K562 (cell line): ENCODE results near the gene ERCC1. TPM values are rescaled to one million over a fixed set of nuclear protein-coding genes. Genes with fewer than 3 reads are reported as not detected.
"Not testable (repeated sequence)": the region's sequence is repeated elsewhere in the genome, so short reads cannot be mapped to it uniquely, and the experiment has no call there.

ENCODE experiments used
- ATAC-seq: fragments of 200-7000 bp; cut with Tn5 transposase; 3 replicates; pipeline ENCODE4 v1.9.1; 2020; ENCODE audit warnings: moderate library complexity
- BruUV-seq: library from RNA; stranded (reverse); fragments of 400-500 nt; replicated peaks from 2 replicates; lab custom pipeline; 2021; lab: Mats Ljungman, UMichigan
- CTCF ChIA-PET: fragments of 300-600 bp; formaldehyde crosslinking; extraction: SDS; loops from one replicate; lab custom pipeline; 2021; ENCODE audit warnings: low intra/inter-chr PET ratio; lab: Yijun Ruan, JAX
- POLR2A ChIA-PET: fragments of 300-600, 350-650 bp; sonication (Branson Sonifier 250); formaldehyde crosslinking; extraction: SDS; loops from one replicate; lab custom pipeline; 2021; ENCODE audit warnings: antibody characterized with exemption, inconsistent platforms; lab: Yijun Ruan, JAX
- DNase-seq, 4 experiments: peaks; one replicate each; pipeline versions ENCODE4 v3.0.0 to v3.0.0-alpha.2; 2011 to 2018; ENCODE audit warnings: low spot score in 3 of 4, mixed read lengths in 3 of 4; ENCODE audit errors: extremely low read depth in 1 of 4
- FAIRE-seq: peaks from 2 replicates; lab custom pipeline; 2011; peaks lifted over from hg19 to GRCh38; lab: Jason Lieb, UNC
- H2AFZ ChIP-seq: 2 replicates; pipeline ENCODE4 v1.6.0; 2011; ENCODE audit warnings: low read depth, low read length, control low read depth, inconsistent platforms
- H3K27ac ChIP-seq: fragments of 200-600 bp; 3 replicates; pipeline ENCODE4 v1.8.0; 2011; ENCODE audit warnings: low read depth, mild to moderate bottlenecking, control low read depth, inconsistent platforms, low read length, moderate library complexity, mixed read lengths; ENCODE audit errors: extremely low read depth
- H3K27me3 ChIP-seq, 2 experiments: fragments of 300-600 bp in 1 of 2; 2 replicates in 1 of 2; 3 replicates in 1 of 2; pipeline versions ENCODE4 v1.6.0 to v1.8.0; 2011; ENCODE audit warnings: inconsistent platforms in 2 of 2, low read length in 2 of 2, mild to moderate bottlenecking in 1 of 2, mixed read lengths in 1 of 2, moderate library complexity in 1 of 2; ENCODE audit not compliant: control insufficient read depth in 2 of 2, insufficient read depth in 2 of 2
- H3K36me3 ChIP-seq: fragments of 300-600 bp; 3 replicates; pipeline ENCODE4 v1.8.0; 2011; ENCODE audit warnings: mild to moderate bottlenecking, low read length, inconsistent platforms; ENCODE audit not compliant: control insufficient read depth, insufficient read depth
- H3K4me1 ChIP-seq, 2 experiments: fragments of 200-600 bp in 1 of 2; replicated peaks in 1 of 2; 2 replicates in 1 of 2; 3 replicates in 1 of 2; pipeline versions ENCODE4 v1.5.1 to v1.8.0; 2011; ENCODE audit warnings: inconsistent platforms in 2 of 2, low read length in 2 of 2, mild to moderate bottlenecking in 1 of 2, mixed read lengths in 1 of 2, moderate library complexity in 1 of 2; ENCODE audit not compliant: control insufficient read depth in 2 of 2, insufficient read depth in 2 of 2
- H3K4me2 ChIP-seq: 2 replicates; pipeline ENCODE4 v1.6.1; 2011; ENCODE audit warnings: low read length, control low read depth, inconsistent platforms, mixed read lengths; ENCODE audit not compliant: insufficient read depth
- H3K4me3 ChIP-seq: fragments of 200-600 bp; sonication (generic), shearing (Covaris generic); 2 replicates; pipeline ENCODE4 v1.5.1; 2016; ENCODE audit warnings: control low read depth, inconsistent platforms
- H3K79me2 ChIP-seq: fragments of 200-600 bp; 3 replicates; pipeline ENCODE4 v1.8.0; 2011; ENCODE audit warnings: low read length, inconsistent platforms; ENCODE audit not compliant: control insufficient read depth, insufficient read depth
- H3K9ac ChIP-seq, 2 experiments: 2 replicates each; pipeline versions ENCODE4 v1.6.0 to v1.6.1; 2011; ENCODE audit warnings: low read depth in 2 of 2, low read length in 2 of 2, control low read depth in 1 of 2, inconsistent platforms in 1 of 2, mild to moderate bottlenecking in 1 of 2, mixed read lengths in 1 of 2; ENCODE audit not compliant: insufficient read depth in 1 of 2
- H3K9me1 ChIP-seq: one replicate; pipeline ENCODE4 v1.6.0; 2011; ENCODE audit warnings: inconsistent platforms, mild to moderate bottlenecking, low read length, moderate library complexity; ENCODE audit not compliant: control insufficient read depth, insufficient read depth
- H3K9me3 ChIP-seq: replicated peaks from 2 replicates; pipeline ENCODE4 v1.5.1; 2011; ENCODE audit warnings: low read depth, low read length, inconsistent platforms; ENCODE audit not compliant: control insufficient read depth, insufficient read depth
- H4K20me1 ChIP-seq: replicated peaks from 2 replicates; pipeline ENCODE4 v1.6.1; 2011; ENCODE audit warnings: low read length, inconsistent platforms, mixed read lengths; ENCODE audit not compliant: control insufficient read depth, insufficient read depth
- BCOR ChIP-seq: fragments of 450-650 bp; IDR thresholded peaks from 2 replicates; pipeline ENCODE4 v1.6.1; 2016
- EGR1 ChIP-seq: fragments of 450-650 bp; conservative IDR thresholded peaks from 2 replicates; pipeline ENCODE4 v1.6.1; 2017; ENCODE audit warnings: mild to moderate bottlenecking
- GTF2A2 ChIP-seq: IDR thresholded peaks from 2 replicates; pipeline ENCODE4 v1.6.1; 2016; ENCODE audit warnings: mild to moderate bottlenecking, missing genetic modification characterization, missing compliant biosample characterization
- KDM1A ChIP-seq, 2 experiments: fragments of 450-650 bp; IDR thresholded peaks; 2 replicates each; pipeline ENCODE4 v1.6.1; 2016; ENCODE audit warnings: mild to moderate bottlenecking in 2 of 2
- ZNF121 ChIP-seq: sonication (generic); formaldehyde crosslinking; conservative IDR thresholded peaks from 2 replicates; pipeline ENCODE4 v1.8.0; 2022; ENCODE audit warnings: missing genetic modification reagents
- ZNF445 ChIP-seq: fragments of 250-450 bp; sonication (Bioruptor Pico); IDR thresholded peaks from 2 replicates; pipeline ENCODE4 v1.4.0; 2020; ENCODE audit warnings: low read depth, mild to moderate bottlenecking, moderate library complexity
- WGBS: fragments of 100-300 bp; shearing (Covaris generic); methylation state at CpG from one replicate; pipeline ENCODE4 v1.1.6; 2016; ENCODE audit warnings: low coverage, mixed read lengths; ENCODE audit not compliant: insufficient coverage; ENCODE audit errors: missing lambda C conversion rate; 5-methylcytosine and 5-hydroxymethylcytosine counted together
- in situ Hi-C: fragments of 300-500 bp; cut with MboI; formaldehyde crosslinking; loops from 4 replicates; pipeline ENCODE4 v1.15.0; 2018; ENCODE audit warnings: inconsistent platforms, mixed read lengths
- intact Hi-C: fragments of 100-400 bp; cut with micrococcal nuclease; formaldehyde crosslinking; loops from 2 replicates; pipeline ENCODE4 v1.14.2; 2022
- polyA plus RNA-seq, 8 experiments: library from polyadenylated mRNA; depleted of rRNA in 4 of 8; stranded (reverse) in 5 of 8; unstranded in 3 of 8; fragments of >200 nt; fragmentation: Nextera tagmentation in 2 of 8; fragmentation: Illumina TruSeq in 1 of 8; extraction: Ambion mirVana in 2 of 8; extraction: Trizol in 1 of 8; gene quantifications; 2 replicates each; pipeline versions ENCODE4 v1.2.1 to v1.2.3, GENCODE V29; 2011 to 2014; ENCODE audit warnings: inconsistent platforms in 1 of 8, missing spikeins in 1 of 8
- total RNA-seq, 7 experiments: library from RNA; depleted of rRNA in 6 of 7; stranded (reverse); fragments of >200 nt in 6 of 7; fragmentation: Illumina TruSeq in 2 of 7; extraction: Trizol in 2 of 7; gene quantifications; 2 replicates each; pipeline versions ENCODE4 v1.2.1 to v1.2.3, GENCODE V29; 2011 to 2021; ENCODE audit warnings: low replicate concordance in 1 of 7

Gene ERCC1
- total and polyA plus RNA-seq, 9 of the 15 experiments (the other 6 are each of a cell fraction or from before 2014, with no cell fraction given), result 9.3 to 92.6 (median 60.0) TPM

DNA sequence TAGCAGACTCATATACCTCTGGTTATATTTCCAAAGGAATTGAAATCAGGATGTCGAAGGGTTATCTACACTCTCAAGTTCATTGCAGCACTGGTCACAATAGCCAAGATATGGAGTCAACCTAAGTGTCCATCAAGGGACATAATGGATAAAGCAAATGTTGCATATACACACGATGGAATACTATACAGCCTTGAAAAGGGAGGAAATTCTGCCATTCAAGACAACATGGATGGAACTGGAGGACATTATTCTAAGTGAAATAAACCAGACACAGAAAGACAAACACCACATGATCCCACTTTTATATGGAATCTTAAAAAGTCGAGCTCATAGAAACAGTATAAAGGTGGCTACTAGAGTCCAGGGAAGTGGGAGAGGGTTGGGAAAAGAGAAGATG is 13.6 kb upstream of the ERCC1 start (continued):
- no peak for TF ChIP-seq GTF2A2 (tag)
- TF ChIP-seq ZNF445 (CRISPR knock-in tag), result no peak

DNA sequence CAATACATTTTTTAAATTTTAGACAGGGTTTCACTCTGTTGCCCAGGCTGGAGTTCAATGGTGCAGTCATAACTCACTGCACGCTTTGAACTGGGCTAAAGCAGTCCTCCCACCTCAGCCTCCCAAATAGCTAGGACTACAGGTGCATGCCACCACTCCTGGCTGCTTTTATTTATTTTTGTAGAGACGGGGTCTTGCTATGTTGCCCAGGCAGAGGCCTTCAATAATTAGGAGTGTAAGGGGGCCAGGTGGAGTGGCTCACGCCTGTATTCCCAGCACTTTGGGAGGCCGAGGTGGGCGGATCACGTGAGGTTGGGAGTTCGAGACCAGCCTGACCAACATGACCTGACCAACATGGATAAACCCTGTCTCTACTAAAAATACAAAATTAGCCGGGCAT is 8.8 kb upstream of the ERCC1 start:
- H3K79me2 ChIP-seq, BruUV-seq, H2AFZ ChIP-seq, H3K4me2 ChIP-seq, H4K20me1 ChIP-seq, H3K9me1 ChIP-seq, FAIRE-seq, ATAC-seq, H3K27ac ChIP-seq, CTCF ChIA-PET, H3K9me3 ChIP-seq, H3K36me3 ChIP-seq, H3K9ac ChIP-seq, in situ Hi-C loops, H3K27me3 ChIP-seq, intact Hi-C loops, DNase-seq, H3K4me3 ChIP-seq: not testable (repeated sequence)
- 77% methylated on average over 7 of the region's 8 CpGs for WGBS
- peaks cover 0 to 18% of the 10 kb centered on the region in 2 experiments; a peak in 3 of 5 replicates for H3K4me1 ChIP-seq
- POLR2A ChIA-PET, result interaction anchor here (0.7 to 0.9 kb wide), 2 partner anchors 8 to 47 kb away, joined by 3 read pairs; no protein-coding TSS in a partner anchor
- TF ChIP-seq KDM1A (IDR thresholded peaks at IDR 0.05) (0 out of 4 replicates have a peak, but pooled peaks have one; percentile 9 to 19), BCOR (0 out of 2 replicates have a peak, but pooled peaks have one; percentile 13), EGR1 (0 out of 2 replicates have a peak, but pooled peaks have one; percentile 11), ZNF121 (CRISPR knock-in tag) (peak; percentile 86)
